ENCODE data around the gene CD36. TPM values are rescaled to one million over a fixed set of nuclear protein-coding genes. Genes with fewer than 3 reads are reported as not detected.
"Not testable (repeated sequence)": the region's sequence is repeated elsewhere in the genome, so short reads cannot be mapped to it uniquely, and the experiment has no call there.

CD36 gene
- polyA plus RNA-seq, 1 experiment = 0.51 TPM

DNA sequence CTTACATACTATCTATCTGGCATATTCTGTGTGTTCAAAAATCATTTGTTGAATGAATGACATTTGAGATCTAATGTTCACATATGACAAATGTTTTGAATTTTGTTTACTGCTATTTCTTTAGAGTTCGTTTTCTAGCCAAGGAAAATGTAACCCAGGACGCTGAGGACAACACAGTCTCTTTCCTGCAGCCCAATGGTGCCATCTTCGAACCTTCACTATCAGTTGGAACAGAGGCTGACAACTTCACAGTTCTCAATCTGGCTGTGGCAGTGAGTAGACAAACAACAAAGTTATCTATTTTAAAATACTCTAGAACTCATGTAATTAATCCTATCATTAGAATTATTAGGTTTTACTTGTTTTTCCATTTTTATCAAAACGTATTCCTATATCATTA lies 22.5 kb downstream of the CD36 start:
- no peak overlapping the region for H3K4me3 ChIP-seq (ENCODE audit: low read depth, low read length)
- TF ChIP-seq CTCF (IDR thresholded peaks at IDR 0.05; ENCODE audit: low read depth, low read length) = no peak
- POLR2A ChIA-PET = no interaction called here
- H3K9me3 ChIP-seq (ENCODE audit: control insufficient read depth, insufficient read depth, low read length) = no peaks in the 10 kb centered on the region
- DNase-seq (ENCODE audit: low read depth, low spot score) = no peak
- CTCF ChIA-PET = no interaction called here
- no peak overlapping the region for H3K27ac ChIP-seq (ENCODE audit: low read depth, low read length)
- no peaks in the 10 kb centered on the region for H3K27me3 ChIP-seq (ENCODE audit: control insufficient read depth, insufficient read depth, low read length)

DNA sequence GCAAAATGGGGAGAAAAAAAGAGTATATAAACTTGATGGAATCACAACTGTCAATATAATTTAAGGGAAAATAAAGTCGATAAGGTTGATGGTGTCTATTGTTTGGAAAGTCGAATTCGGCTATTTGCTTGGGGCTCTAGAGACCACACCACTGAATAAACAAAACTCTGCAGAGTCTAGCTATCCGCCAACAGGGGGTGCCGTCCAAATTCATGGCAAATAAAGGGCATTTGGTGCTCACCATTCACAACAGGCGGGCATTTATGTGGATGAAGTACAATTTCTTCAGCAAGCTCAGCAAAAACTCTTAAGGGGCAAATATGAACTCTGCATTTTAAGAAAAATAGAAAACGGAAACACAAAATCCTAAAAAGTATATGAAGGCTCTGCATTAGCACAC lies 23.3 kb downstream of the CD36 start:
- Histone ChIP-seq H3K27ac (ENCODE audit: low read depth, low read length) (no peak overlapping the region), H3K27me3 (ENCODE audit: control insufficient read depth, insufficient read depth, low read length) (no peaks in the 10 kb centered on the region), H3K9me3 (ENCODE audit: control insufficient read depth, insufficient read depth, low read length) (no peaks in the 10 kb centered on the region), H3K4me3 (ENCODE audit: low read depth, low read length) (no peak overlapping the region)
- POLR2A ChIA-PET = no interaction called here
- CTCF ChIA-PET = interaction anchor here (0.7 to 4.7 kb wide), 4 partner anchors 19 to 235 kb away, joined by 3 to 39 read pairs (median 3); no protein-coding TSS in a partner anchor
- no peak for DNase-seq (ENCODE audit: low read depth, low spot score)
- TF ChIP-seq CTCF (IDR thresholded peaks at IDR 0.05; ENCODE audit: low read depth, low read length) = 0 out of 2 replicates have a peak, but pooled peaks have one; percentile 7

GRCh38 chr7:80662252-80662651 lies 23.8 kb downstream of the CD36 start:
- DNase-seq (ENCODE audit: low read depth, low spot score) = no peak
- Histone ChIP-seq H3K27me3 (ENCODE audit: control insufficient read depth, insufficient read depth, low read length) (no peaks in the 10 kb centered on the region), H3K27ac (ENCODE audit: low read depth, low read length) (no peak overlapping the region), H3K9me3 (ENCODE audit: control insufficient read depth, insufficient read depth, low read length) (no peaks in the 10 kb centered on the region), H3K4me3 (ENCODE audit: low read depth, low read length) (no peak overlapping the region)
- TF ChIP-seq CTCF (IDR thresholded peaks at IDR 0.05; ENCODE audit: low read depth, low read length) = no peak
- ChIA-PET POLR2A (no interaction called here), CTCF (interaction anchor here (1.0 to 4.7 kb wide), 5 partner anchors 17 to 270 kb away, joined by 3 to 39 read pairs (median 3); no protein-coding TSS in a partner anchor)

GRCh38 chr7:80665526-80665925 lies 27.1 kb downstream of the CD36 start:
- CTCF ChIA-PET = interaction anchor here (4.7 kb wide), 1 partner anchor 237 kb away, joined by 39 read pairs; no protein-coding TSS in a partner anchor

DNA sequence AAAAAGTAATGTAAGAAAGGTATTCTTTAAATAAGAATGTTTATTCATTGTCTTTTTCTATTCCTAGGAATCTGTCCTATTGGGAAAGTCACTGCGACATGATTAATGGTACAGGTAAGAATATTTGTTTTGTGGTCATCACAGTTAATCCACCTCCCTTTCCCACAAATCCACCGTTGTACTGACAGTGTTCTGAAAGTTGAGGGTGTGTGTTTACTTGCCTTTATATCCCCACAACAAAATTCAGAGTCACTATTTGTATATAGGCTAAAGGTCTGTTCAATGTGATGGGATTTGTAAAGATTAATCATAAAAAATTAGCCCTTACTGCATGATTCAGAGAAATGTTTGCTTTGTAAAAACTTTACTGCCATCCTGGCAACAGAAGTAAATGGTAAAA lies 27.9 kb downstream of the CD36 start:
- Histone ChIP-seq H3K4me3 (ENCODE audit: low read depth, low read length) (no peak overlapping the region), H3K9me3 (ENCODE audit: control insufficient read depth, insufficient read depth, low read length) (no peaks in the 10 kb centered on the region), H3K27ac (ENCODE audit: low read depth, low read length) (no peak overlapping the region), H3K27me3 (ENCODE audit: control insufficient read depth, insufficient read depth, low read length) (no peaks in the 10 kb centered on the region)
- ChIA-PET CTCF (interaction anchor here (2.0 kb wide), 1 partner anchor 8 kb away, joined by 6 read pairs; no protein-coding TSS in a partner anchor), POLR2A (no interaction called here)
- TF ChIP-seq CTCF (IDR thresholded peaks at IDR 0.05; ENCODE audit: low read depth, low read length) = no peak
- DNase-seq (ENCODE audit: low read depth, low spot score) = no peak

More at GRCh38 chr7:80665526-80665925, 27.1 kb downstream of the CD36 start:
- TF ChIP-seq CTCF (IDR thresholded peaks at IDR 0.05; ENCODE audit: low read depth, low read length) = no peak
- Histone ChIP-seq H3K27ac (ENCODE audit: low read depth, low read length) (no peak overlapping the region), H3K27me3 (ENCODE audit: control insufficient read depth, insufficient read depth, low read length) (no peaks in the 10 kb centered on the region), H3K9me3 (ENCODE audit: control insufficient read depth, insufficient read depth, low read length) (no peaks in the 10 kb centered on the region), H3K4me3 (ENCODE audit: low read depth, low read length) (no peak overlapping the region)
- no peak for DNase-seq (ENCODE audit: low read depth, low spot score)
- POLR2A ChIA-PET = no interaction called here

GRCh38 chr7:80669367-80669766 lies 30.9 kb downstream of the CD36 start:
- CTCF ChIA-PET; POLR2A ChIA-PET; H3K27me3 ChIP-seq (ENCODE audit: control insufficient read depth, insufficient read depth, low read length); H3K27ac ChIP-seq (ENCODE audit: low read depth, low read length); DNase-seq (ENCODE audit: low read depth, low spot score); H3K9me3 ChIP-seq (ENCODE audit: control insufficient read depth, insufficient read depth, low read length); H3K4me3 ChIP-seq (ENCODE audit: low read depth, low read length): not testable (repeated sequence)
